HCT116 (cell line): ENCODE results near the gene HOXC6. TPM values are rescaled to one million over a fixed set of nuclear protein-coding genes. Genes with fewer than 3 reads are reported as not detected.

Experiments used
- ATAC-seq: fragments of 200-7000 bp; cut with Tn5 transposase; 2 replicates; pipeline ENCODE4 v1.9.1; 2020; ENCODE audit warnings: mild to moderate bottlenecking, moderate library complexity
- BruUV-seq: library from RNA; stranded (reverse); fragments of 400-500 nt; replicated peaks from 2 replicates; lab custom pipeline; 2021; lab: Mats Ljungman, UMichigan
- CTCF ChIA-PET: fragments of 300-600 bp; sonication (Branson Sonifier 250); formaldehyde crosslinking; loops from one replicate; lab custom pipeline; 2021; ENCODE audit warnings: antibody characterized with exemption; lab: Charles Lee
- POLR2A ChIA-PET: fragments of 300-600, 350-600 bp; sonication (Branson Sonifier 250); formaldehyde crosslinking; loops from one replicate; lab custom pipeline; 2021; ENCODE audit warnings: antibody characterized with exemption; lab: Charles Lee
- RAD21 ChIA-PET, 2 experiments: fragments of 300-600 bp; sonication (Branson Sonifier 250); formaldehyde crosslinking; loops; one replicate each; lab custom pipeline; 2023; ENCODE audit warnings: low total read pairs in 2 of 2; ENCODE audit not compliant: uncharacterized antibody in 2 of 2, unreplicated experiment in 2 of 2, low non-redundant PET in 1 of 2; lab: Charles Lee
- DNase-seq: peaks from one replicate; pipeline ENCODE4 v3.0.0-alpha.2; 2010; ENCODE audit warnings: low read depth, low spot score
- H2AFZ ChIP-seq: fragments of 200-600 bp; shearing (Covaris generic), sonication (generic); 2 replicates; pipeline ENCODE4 v1.6.1; 2017; ENCODE audit warnings: low read depth, mixed run types, mixed read lengths, antibody characterized with exemption, low read length; ENCODE audit not compliant: poor library complexity, severe bottlenecking
- H3K27ac ChIP-seq: 2 replicates; pipeline ENCODE4 v1.5.1; 2012; ENCODE audit warnings: low read depth, low read length
- H3K27me3 ChIP-seq: fragments of 200-600 bp; sonication (generic); 2 replicates; pipeline ENCODE4 v1.6.1; 2016; ENCODE audit warnings: mixed run types, low read length, mixed read lengths; ENCODE audit not compliant: insufficient read depth
- H3K36me3 ChIP-seq, 2 experiments: fragments of 200-500 bp in 1 of 2; fragments of 200-600 bp in 1 of 2; sonication (Bioruptor generic) in 1 of 2; sonication (generic) in 1 of 2; 2 replicates each; pipeline versions ENCODE4 v1.5.1 to v1.6.1; 2014 to 2016; ENCODE audit warnings: low read length in 2 of 2, inconsistent platforms in 1 of 2, mixed read lengths in 1 of 2, mixed run types in 1 of 2; ENCODE audit not compliant: insufficient read depth in 2 of 2, control insufficient read depth in 1 of 2
- H3K4me1 ChIP-seq, 2 experiments: fragments of 200-600 bp in 1 of 2; sonication (generic) in 1 of 2; 2 replicates each; pipeline versions ENCODE4 v1.5.1 to v1.6.1; 2012 to 2017; ENCODE audit warnings: low read length in 2 of 2, inconsistent platforms in 1 of 2, mild to moderate bottlenecking in 1 of 2, mixed read lengths in 1 of 2, mixed run types in 1 of 2, moderate library complexity in 1 of 2; ENCODE audit not compliant: insufficient read depth in 2 of 2, control insufficient read depth in 1 of 2
- H3K4me2 ChIP-seq: fragments of 200-600 bp; sonication (generic); 2 replicates; pipeline ENCODE4 v1.6.1; 2017; ENCODE audit warnings: mixed run types, low read length, mixed read lengths
- H3K4me3 ChIP-seq, 2 experiments: fragments of 200-600 bp in 1 of 2; sonication (generic) in 1 of 2; replicated peaks in 1 of 2; 2 replicates each; pipeline ENCODE4 v1.5.1; 2011 to 2016; ENCODE audit warnings: low read length in 2 of 2, control low read depth in 1 of 2, low read depth in 1 of 2, mild to moderate bottlenecking in 1 of 2, mixed read lengths in 1 of 2, mixed run types in 1 of 2
- H3K79me2 ChIP-seq: fragments of 200-600 bp; sonication (generic); 2 replicates; pipeline ENCODE4 v1.6.1; 2017; ENCODE audit warnings: mild to moderate bottlenecking, mixed run types, low read length, moderate library complexity, mixed read lengths; ENCODE audit not compliant: insufficient read depth
- H3K9ac ChIP-seq: fragments of 200-600 bp; sonication (generic); 2 replicates; pipeline ENCODE4 v1.6.1; 2016; ENCODE audit warnings: low read length, mixed read lengths
- H3K9me2 ChIP-seq: fragments of 200-600 bp; sonication (generic), shearing (Covaris generic); 2 replicates; pipeline ENCODE4 v1.6.1; 2017; ENCODE audit warnings: mixed run types, mild to moderate bottlenecking, moderate library complexity; ENCODE audit not compliant: insufficient read depth
- H3K9me3 ChIP-seq, 2 experiments: fragments of 200-500 bp in 1 of 2; fragments of 200-600 bp in 1 of 2; sonication (Bioruptor generic) in 1 of 2; sonication (generic) in 1 of 2; 2 replicates each; pipeline ENCODE4 v1.6.1; 2014 to 2017; ENCODE audit warnings: low read length in 2 of 2, mixed read lengths in 2 of 2, inconsistent platforms in 1 of 2, low read depth in 1 of 2, mild to moderate bottlenecking in 1 of 2, mixed run types in 1 of 2, moderate library complexity in 1 of 2; ENCODE audit not compliant: control insufficient read depth in 1 of 2, insufficient read depth in 1 of 2
- H4K20me1 ChIP-seq: fragments of 200-600 bp; sonication (generic), shearing (Covaris generic); 2 replicates; pipeline ENCODE4 v1.6.1; 2017; ENCODE audit warnings: mixed run types, mild to moderate bottlenecking, moderate library complexity; ENCODE audit not compliant: insufficient read depth
- CBX3 ChIP-seq: IDR thresholded peaks from 2 replicates; pipeline ENCODE4 v1.6.1; 2012; ENCODE audit warnings: low read depth
- CEBPB ChIP-seq: IDR thresholded peaks from 2 replicates; pipeline ENCODE4 v1.6.1; 2012; ENCODE audit warnings: low read depth
- EZH2phosphoT487 ChIP-seq: fragments of 200-600 bp; IDR thresholded peaks from 2 replicates; pipeline ENCODE4 v1.6.1; 2018; ENCODE audit warnings: antibody characterized with exemption, borderline replicate concordance
- FOSL1 ChIP-seq: IDR thresholded peaks from 2 replicates; pipeline ENCODE4 v1.6.1; 2012; ENCODE audit warnings: low read depth
- RAD21 ChIP-seq: IDR thresholded peaks from 2 replicates; pipeline ENCODE4 v1.6.1; 2012; ENCODE audit warnings: low read depth, mild to moderate bottlenecking
- SRF ChIP-seq: IDR thresholded peaks from 2 replicates; pipeline ENCODE4 v1.6.1; 2012; ENCODE audit warnings: low read depth
- TCF7L2 ChIP-seq: IDR thresholded peaks from 2 replicates; pipeline ENCODE4 v1.7.0; 2011; ENCODE audit warnings: borderline replicate concordance, inconsistent platforms; ENCODE audit not compliant: insufficient read depth, insufficient read length; ENCODE audit errors: extremely low read depth
- intact Hi-C: fragments of 100-400 bp; cut with micrococcal nuclease; formaldehyde crosslinking; loops from 2 replicates; pipeline ENCODE4 v1.10.0; 2022
- total RNA-seq: library from RNA; stranded (reverse); gene quantifications from one replicate; pipeline ENCODE4 v1.2.1, GENCODE V29; 2021; ENCODE audit not compliant: unreplicated experiment
- TF ChIP-seq, protein P1 (sequence below), 3 experiments: fragments of 200-600 bp in 1 of 3; sonication (generic) in 1 of 3; IDR thresholded peaks in 2 of 3; conservative IDR thresholded peaks in 1 of 3; 2 replicates each; pipeline ENCODE4 v1.5.1; 2012 to 2017; ENCODE audit warnings: low read depth in 2 of 3, low read length in 2 of 3, antibody characterized with exemption in 1 of 3, borderline replicate concordance in 1 of 3, control low read depth in 1 of 3, mild to moderate bottlenecking in 1 of 3, mixed read lengths in 1 of 3, mixed run types in 1 of 3, moderate library complexity in 1 of 3; ENCODE audit not compliant: insufficient read depth in 1 of 3
- TF ChIP-seq, protein P2 (sequence below): IDR thresholded peaks from 2 replicates; pipeline ENCODE4 v1.6.1; 2011; ENCODE audit warnings: mild to moderate bottlenecking, low read length, moderate library complexity; ENCODE audit not compliant: insufficient replicate concordance; ENCODE audit errors: extremely low read depth

The HOXC6 gene
- total RNA-seq, 1 experiment from 2014 or later, result 3.1 TPM

DNA sequence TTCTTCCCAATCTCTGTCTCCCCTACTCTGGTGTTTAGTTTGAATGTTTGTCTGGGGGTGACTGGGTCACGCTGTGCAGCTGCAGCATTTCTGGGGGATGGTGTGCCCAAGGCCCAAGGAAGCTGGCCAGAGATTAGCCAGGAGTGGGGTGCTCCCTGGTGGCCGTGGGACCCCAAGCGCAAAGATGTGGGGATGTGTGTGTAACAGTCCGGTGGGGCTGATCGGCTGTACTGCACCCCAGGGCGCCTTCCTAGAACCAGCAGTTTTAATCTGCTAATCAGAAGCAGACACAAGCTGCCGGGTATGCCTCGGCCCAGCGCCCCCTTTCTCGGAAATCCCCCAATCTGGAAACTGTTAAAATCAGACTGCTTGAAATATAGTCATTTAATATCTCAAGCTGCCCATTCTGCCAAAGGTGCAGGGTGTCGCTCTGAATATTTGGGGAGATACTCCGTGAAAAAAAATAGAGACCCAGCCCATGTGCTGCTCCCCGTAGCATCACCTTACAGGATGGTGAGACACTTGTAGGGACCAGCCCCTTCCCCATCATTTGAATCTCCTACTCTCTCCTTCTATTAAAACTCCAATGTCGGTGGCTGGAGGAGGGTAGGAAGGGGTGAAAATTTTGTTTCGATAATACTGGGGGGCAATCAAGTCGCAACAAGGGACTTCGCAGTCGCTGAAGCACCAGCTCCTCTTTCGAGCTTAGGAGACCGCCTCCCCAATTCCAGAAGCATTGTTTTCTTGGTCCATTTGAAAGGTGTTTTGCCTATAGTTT lies 24.0 kb upstream of the HOXC6 start:
- DNase-seq (no peak), ATAC-seq (no peak)
- H3K79me2 ChIP-seq, result peaks cover 17% of the 10 kb centered on the region
- intact Hi-C loops, result no loop called here
- no peak overlapping the region for H3K4me3 ChIP-seq
- H3K27me3 ChIP-seq, result no peaks in the 10 kb centered on the region
- no peak overlapping the region for H2AFZ ChIP-seq
- H3K4me1 ChIP-seq, result peaks cover 5 to 19% of the 10 kb centered on the region in 2 experiments
- peaks cover 0 to 6% of the 10 kb centered on the region in 2 experiments; a peak in 1 of 4 replicates for H3K36me3 ChIP-seq
- H3K9me3 ChIP-seq, result no peaks in the 10 kb centered on the region
- no peak overlapping the region for H3K4me2 ChIP-seq
- BruUV-seq, result no TSS peak
- H3K27ac ChIP-seq, result no peak overlapping the region
- POLR2A ChIA-PET, result no interaction called here
- RAD21 ChIA-PET, result no interaction called here
- CTCF ChIA-PET, result interaction anchor here (0.7 to 2.2 kb wide), 9 partner anchors 13 to 251 kb away, joined by 3 to 15 read pairs (median 3); partner anchors contain the start of gene HOXC10
- no peaks in the 10 kb centered on the region for H3K9me2 ChIP-seq
- no peak overlapping the region for H3K9ac ChIP-seq
- no peaks in the 10 kb centered on the region for H4K20me1 ChIP-seq
- TF ChIP-seq, protein P1, sequence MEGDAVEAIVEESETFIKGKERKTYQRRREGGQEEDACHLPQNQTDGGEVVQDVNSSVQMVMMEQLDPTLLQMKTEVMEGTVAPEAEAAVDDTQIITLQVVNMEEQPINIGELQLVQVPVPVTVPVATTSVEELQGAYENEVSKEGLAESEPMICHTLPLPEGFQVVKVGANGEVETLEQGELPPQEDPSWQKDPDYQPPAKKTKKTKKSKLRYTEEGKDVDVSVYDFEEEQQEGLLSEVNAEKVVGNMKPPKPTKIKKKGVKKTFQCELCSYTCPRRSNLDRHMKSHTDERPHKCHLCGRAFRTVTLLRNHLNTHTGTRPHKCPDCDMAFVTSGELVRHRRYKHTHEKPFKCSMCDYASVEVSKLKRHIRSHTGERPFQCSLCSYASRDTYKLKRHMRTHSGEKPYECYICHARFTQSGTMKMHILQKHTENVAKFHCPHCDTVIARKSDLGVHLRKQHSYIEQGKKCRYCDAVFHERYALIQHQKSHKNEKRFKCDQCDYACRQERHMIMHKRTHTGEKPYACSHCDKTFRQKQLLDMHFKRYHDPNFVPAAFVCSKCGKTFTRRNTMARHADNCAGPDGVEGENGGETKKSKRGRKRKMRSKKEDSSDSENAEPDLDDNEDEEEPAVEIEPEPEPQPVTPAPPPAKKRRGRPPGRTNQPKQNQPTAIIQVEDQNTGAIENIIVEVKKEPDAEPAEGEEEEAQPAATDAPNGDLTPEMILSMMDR (IDR thresholded peaks at IDR 0.05 in 2 of 3, conservative IDR thresholded peaks at IDR 0.05 in 1 of 3; ENCODE audit: borderline replicate concordance in 1 of 3, insufficient read depth in 1 of 3, low read depth in 2 of 3, low read length in 2 of 3), result peak in 2 of 3 experiments; percentile 9 to 20; a peak in 1 of 6 replicates
- no peak for TF ChIP-seq CEBPB

DNA sequence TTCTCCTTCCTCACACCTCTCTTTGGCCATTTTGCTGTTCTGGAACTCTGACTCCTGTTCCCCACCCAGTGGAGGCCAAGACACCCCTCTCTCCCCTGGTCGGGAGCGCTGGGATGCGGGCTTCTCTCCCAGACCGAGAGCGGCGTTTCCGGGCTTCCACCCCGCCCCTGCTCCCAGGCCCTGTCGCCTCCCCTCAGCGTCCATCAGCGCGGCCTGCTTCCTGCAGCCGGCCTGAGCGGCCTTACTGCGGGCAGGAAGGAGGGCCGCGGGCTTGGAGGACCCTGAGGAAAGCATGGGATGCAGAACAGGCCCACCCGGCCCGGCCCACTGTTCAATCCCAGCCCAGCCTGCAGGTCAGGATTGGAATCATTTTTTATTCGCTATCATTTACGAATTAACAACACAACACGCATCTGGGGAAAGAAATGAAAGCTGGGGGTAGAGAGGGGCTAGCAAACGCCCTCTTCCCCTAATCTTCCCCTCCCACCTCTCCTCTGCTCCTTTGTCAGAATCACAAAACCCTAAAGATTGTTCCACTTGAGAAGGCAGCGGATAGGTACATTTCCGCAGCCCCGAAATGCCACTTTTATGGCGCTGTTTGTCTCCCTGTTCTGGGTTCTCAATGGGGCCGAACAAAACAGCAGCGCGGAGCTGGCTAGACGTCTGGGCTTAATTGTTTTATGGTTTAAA lies 23.3 kb upstream of the HOXC6 start:
- POLR2A ChIA-PET, result no interaction called here
- intact Hi-C loops, result no loop called here
- BruUV-seq, result no TSS peak
- TF ChIP-seq RAD21, result no peak
- TF ChIP-seq FOSL1, result no peak
- TF ChIP-seq TCF7L2, result no peak
- TF ChIP-seq, protein P2, sequence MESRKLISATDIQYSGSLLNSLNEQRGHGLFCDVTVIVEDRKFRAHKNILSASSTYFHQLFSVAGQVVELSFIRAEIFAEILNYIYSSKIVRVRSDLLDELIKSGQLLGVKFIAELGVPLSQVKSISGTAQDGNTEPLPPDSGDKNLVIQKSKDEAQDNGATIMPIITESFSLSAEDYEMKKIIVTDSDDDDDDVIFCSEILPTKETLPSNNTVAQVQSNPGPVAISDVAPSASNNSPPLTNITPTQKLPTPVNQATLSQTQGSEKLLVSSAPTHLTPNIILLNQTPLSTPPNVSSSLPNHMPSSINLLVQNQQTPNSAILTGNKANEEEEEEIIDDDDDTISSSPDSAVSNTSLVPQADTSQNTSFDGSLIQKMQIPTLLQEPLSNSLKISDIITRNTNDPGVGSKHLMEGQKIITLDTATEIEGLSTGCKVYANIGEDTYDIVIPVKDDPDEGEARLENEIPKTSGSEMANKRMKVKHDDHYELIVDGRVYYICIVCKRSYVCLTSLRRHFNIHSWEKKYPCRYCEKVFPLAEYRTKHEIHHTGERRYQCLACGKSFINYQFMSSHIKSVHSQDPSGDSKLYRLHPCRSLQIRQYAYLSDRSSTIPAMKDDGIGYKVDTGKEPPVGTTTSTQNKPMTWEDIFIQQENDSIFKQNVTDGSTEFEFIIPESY, result no peak
- no peak for TF ChIP-seq SRF
- TF ChIP-seq, protein P1 (IDR thresholded peaks at IDR 0.05 in 2 of 3, conservative IDR thresholded peaks at IDR 0.05 in 1 of 3; ENCODE audit: borderline replicate concordance in 1 of 3, insufficient read depth in 1 of 3, low read depth in 2 of 3, low read length in 2 of 3), result no peak
- TF ChIP-seq EZH2phosphoT487, result no peak
- TF ChIP-seq CBX3, result no peak

More for the DNA sequence above, 23.3 kb upstream of the HOXC6 start:
- Histone ChIP-seq H3K79me2 (peaks cover 17% of the 10 kb centered on the region), H3K9ac (no peak overlapping the region), H3K27ac (no peak overlapping the region), H3K9me3 (no peaks in the 10 kb centered on the region), H3K36me3 (peaks cover 0 to 6% of the 10 kb centered on the region in 2 experiments; a peak in 1 of 4 replicates), H3K4me1 (peaks cover 5 to 19% of the 10 kb centered on the region in 2 experiments), H2AFZ (no peak overlapping the region), H3K9me2 (no peaks in the 10 kb centered on the region), H3K27me3 (no peaks in the 10 kb centered on the region), H4K20me1 (no peaks in the 10 kb centered on the region), H3K4me3 (no peak overlapping the region), H3K4me2 (no peak overlapping the region)
- CTCF ChIA-PET, result interaction anchor here (1.0 to 3.5 kb wide), 11 partner anchors 13 to 250 kb away, joined by 3 to 68 read pairs (median 8); partner anchors contain the start of gene HOXC10
- RAD21 ChIA-PET, result interaction anchor here in 1 of 2 experiments (2.3 kb wide), 1 partner anchor 197 kb away, joined by 18 read pairs; no protein-coding TSS in a partner anchor
- ATAC-seq (no peak), DNase-seq (no peak)
